GM18502 (cell line): ENCODE data around the gene P2RX7.

Source experiments
- ATAC-seq: cut with Tn5 transposase; IDR thresholded peaks from one replicate; pipeline ENCODE4 v1.9.1; 2021; ENCODE audit warnings: mild to moderate bottlenecking; ENCODE audit not compliant: unreplicated experiment, poor library complexity

P2RX7 gene

DNA sequence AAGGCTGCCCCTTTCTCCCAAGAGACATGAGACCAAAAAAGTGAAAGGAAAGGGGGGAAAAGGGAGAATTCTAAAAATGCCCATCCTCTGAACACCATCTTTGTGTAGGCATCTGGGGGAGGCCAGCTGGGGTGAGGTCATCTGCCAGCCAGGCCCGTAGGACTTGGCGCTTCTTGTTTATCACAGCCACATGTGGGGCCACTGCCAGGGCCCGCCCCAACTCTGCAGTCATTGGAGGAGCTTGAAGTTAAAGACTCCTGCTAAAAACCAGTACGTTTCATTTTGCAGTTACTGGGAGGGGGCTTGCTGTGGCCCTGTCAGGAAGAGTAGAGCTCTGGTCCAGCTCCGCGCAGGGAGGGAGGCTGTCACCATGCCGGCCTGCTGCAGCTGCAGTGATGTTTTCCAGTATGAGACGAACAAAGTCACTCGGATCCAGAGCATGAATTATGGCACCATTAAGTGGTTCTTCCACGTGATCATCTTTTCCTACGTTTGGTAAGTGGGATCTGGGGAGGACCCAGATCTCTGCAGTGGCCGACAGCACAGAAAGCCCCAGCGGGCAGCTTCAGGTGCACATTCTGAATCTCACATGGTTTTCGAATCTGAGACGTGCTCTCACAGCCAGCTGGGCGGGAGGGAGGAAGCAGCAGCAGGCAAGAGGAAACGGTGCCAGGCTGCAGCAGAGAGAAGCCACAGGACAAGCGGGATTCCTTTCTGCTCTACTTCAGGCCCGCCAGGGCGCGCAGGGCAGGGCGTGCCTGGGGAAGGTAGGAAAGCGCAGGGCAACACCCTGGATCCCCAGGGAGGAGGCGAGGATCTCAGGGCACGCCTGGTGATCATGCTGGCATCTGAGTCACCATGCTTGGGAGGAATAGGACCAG is at the start of gene P2RX7:
Gene P2RX7 (plus strand): TSS at position 276 of the 881 bp plus-strand sequence. CDS start 95 bp downstream, at position 371.
- peak; percentile 28 for ATAC-seq

DNA sequence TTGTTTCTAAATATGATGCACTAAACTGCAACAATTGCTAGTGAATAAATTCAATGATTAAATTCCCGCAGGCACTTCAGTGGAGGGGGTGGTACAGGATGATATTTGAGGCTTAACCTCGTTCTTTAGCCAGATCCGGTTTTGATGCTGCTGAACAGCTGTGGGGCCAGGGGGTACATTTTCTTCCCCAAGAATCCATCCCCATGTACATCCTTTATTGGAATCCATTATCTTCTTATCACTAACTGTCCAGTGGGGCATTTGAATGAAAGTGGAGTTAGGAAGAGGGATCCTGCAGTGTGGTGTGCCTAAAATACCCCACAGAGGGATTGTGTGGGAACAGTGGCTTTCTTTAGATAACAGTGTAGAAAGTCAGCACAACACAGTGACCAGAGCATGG is 48.4 kb upstream of the P2RX7 start:
- no peak for ATAC-seq

DNA sequence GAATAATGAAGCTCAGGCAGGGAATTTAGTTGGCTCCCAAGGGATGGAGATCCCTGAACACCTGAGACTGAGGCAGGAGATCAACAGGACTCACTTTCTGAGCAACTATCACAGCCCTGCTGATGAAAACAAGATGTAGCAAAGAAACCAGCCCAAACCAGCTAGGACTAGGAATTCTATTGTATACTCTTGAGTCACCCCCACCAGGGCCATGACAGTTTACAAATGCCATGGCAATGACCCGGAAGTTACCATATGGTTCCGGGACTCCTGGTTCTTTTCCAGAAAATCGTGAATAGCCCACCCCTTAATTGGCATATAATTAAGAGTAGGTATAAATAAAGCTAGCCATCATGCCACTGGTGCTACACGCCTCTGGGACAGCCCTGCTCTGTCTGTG is 47.6 kb upstream of the P2RX7 start:
- no peak for ATAC-seq

DNA sequence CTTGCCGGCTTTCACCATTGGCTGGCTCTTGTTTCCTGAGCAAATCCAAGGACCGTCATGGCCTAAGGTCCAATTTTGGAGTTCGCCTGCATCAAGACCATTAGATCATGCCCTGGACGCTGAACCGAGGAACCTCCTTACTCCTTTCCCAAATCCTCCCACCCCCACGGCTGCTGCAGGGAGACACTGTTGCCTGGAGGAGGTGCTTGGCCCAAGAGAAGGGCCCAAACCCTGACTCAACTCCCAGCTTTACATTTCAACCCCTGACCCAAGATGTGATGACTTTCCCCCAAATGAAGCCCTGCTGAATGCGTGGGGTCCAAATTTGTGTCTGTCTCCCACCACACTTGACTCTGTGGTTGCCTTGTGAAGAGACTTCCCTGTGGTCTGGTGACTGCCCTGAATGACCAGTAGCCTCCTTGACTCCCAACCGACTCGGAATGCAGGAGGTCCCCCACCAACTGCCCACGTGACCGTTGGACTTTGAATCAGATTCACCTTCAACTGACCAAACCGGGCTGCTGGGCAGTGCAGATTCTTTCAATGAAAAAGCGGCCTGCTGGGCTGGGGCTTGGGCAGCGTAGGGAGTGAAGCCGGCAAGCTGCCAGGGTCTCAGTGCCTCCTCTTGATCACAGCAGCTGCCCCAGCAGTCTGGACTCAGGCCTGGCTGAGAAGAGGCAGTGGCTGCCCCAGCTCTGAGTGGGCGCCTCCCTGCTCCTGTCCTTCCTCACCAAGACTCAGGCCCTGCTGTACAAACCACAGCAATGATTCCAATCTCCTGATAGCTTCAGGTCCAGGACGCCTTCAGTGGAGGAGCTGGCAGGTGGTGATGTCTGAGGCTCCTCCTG is 46.9 kb upstream of the P2RX7 start:
- ATAC-seq, result no peak

DNA sequence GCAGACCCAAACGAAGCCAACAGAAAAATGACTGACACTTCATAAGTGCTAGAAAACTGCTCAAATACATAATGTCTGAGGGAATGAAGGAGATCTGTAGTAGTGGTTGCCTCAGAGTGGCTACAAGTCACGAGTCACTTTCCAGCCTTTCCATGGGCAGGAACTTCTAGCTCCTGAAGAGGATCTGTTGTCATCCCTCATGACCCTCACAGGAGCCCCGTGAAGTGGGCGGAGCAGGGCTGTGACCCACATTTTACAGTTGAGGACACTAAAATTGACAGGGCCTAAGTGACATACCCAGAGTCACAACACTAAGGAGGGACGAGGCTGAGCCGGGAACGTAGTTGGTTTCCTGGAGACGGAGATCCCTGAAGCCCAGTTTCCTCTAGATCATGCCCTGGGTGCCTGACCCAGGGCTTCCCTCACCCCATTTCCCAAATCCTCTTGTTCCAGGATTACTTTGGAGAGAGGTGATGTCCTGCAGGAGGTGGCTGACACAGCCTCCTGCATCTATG is 45.8 kb upstream of the P2RX7 start:
- ATAC-seq, result no peak

DNA sequence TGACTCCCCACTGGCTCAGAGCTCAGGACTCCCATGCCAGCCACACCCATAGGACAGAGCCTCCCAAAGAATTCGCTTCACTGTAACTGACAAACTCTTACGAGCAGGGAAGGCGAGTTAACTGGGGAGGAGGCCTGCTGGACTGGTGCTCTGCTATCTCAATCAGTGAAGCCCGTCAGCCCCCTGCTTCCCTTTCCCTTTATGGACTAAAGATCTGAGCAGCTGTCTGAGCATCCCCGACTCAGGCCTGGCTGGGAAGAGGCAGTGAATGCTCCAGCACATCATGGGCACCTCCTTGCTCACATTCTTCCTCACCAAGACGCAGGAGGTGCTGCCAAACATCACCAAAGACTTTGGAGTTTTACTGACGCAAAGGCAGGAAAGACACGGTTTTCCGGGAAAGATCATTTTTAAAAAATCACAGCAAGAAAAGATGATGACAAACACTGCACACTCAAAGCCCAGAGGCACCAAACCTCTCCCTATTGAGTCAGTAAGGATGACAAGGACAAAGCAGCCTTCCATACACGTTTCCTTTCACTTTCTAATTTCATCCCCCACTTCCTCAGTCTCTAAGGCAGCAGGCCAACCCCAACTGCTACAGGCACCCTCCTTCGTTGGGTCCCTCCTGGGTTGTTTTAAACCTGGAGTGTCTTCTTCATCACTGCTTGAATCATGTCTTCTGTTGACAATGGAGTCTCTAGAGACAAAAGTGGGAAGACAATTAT is 45.0 kb upstream of the P2RX7 start:
- ATAC-seq, result no peak

DNA sequence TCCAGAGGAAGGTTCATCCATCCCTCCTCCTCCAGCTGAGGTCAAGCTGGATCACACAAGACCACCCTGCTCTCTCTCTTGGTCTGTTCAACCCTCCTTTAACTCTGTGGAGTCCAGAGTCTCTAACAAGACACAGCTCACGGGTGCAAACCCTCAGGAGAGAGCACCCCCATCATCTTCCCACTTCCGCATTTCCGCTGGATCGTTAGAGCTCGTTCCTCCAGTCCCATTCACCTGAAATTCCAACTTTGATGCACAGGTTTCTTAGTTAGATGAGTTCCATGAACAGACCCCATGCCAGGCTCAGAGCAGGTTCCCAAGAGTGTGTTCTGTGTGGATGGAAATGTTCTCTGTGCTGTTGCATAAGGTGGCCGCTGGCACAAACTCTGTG is 44.5 kb upstream of the P2RX7 start:
- ATAC-seq, result no peak

DNA sequence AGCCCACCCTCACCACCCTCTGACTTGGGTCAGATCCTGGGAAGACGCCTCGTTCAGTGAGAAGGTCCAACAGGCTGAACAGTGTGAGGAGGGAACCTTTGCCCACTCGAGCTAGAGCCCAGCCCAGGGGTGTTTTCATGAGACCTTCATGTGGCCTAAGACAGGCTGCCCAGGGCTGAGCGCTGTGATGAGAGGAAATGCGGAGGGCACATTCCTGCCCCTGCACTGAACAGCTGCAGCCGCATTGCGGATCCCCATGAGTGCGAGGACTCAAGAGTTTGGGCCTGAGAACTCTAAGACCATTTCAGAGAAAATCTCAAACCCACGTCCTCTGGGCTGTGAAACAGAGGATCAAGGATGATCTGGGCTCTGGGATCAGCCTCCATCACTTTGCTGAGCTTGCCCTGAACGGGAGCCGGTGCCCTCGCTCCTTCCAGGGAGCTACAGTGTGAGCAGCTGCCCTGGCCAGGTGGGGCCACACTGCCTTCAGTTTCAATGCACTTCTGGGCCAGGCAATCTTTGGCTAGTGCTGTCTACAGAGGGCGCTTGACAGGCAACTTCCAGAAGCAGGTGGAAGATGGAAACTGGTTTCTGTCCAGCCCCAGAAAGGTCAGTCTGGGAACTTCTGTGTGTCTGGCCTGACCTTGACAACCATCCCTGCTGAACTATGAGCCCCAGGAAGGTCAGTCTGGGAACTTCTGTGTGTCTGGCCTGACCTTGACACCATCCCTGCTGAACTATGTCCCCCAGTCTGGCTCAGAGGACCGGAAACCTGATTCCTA is 43.5 kb upstream of the P2RX7 start:
- no peak for ATAC-seq

DNA sequence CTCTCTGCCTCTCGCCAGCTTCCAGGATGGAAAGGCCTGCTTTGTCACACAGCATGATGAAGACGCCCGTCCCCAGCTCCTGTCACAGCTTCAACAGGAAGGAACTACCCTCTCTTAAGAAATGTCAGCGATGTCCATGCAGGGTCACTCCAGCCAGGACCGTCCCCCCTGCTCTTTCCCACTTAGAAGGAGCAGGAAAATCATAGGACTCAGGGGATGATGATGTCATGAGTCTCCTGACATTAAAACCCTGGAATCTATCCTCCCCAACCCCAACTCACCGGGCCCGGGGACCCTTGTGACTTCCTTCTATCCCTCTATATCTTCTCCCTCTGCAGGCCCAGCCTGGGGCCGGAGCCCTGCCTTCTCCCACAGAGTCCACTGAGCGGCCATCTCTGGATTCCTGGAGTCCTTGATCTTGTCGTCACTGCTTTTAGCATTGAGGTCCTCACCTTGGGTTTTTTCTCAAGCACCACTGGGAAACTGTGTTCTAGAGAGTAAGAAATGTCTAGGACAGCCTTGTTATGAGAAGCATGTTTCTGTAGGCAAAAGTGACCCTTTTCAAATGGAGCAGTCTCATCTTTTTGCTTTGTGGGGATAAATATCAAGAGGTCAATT is 42.8 kb upstream of the P2RX7 start:
- ATAC-seq, result no peak

DNA sequence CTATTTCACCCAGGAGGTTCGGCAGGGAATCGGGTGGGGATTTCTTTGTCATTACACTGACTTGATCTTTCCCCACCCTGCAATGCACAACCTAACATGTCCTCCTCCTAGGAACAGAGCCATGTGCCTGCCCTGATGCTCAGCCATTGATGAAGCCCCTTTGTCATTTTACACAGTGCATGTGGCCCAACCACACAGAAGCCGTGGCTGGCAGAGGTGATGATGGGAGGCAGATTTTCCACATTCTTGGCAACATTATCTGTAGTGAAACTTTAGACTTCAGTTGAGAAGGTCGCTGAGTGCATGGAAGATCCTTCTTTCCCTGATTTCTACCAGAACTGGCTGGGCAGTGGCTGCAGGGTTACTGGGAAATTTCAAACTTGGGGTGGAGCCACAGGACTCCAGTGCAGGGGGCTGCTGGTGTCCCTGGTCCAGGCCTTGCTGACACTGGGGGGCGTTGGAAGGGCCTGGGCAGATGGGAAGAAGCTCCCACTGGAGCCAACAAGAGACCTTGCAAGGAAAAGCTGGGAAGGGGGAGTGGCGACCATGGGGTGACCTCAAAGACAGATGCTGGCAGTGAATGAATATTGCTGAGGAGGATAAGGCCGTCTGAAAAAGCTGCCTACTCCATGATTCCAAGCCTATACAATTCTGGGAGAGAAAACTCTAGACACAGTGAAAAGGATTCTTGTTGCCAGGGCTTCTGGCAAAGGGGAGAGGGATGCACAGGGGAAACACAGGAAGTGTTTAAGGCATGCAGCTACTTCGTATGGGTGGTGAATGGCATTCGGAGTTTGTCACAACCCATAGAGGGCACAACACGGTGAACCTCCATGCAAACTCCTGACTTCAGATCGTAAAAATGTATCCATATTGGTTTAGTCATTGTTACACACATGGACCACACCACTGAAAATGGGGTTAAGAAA is 41.8 kb upstream of the P2RX7 start:
- no peak for ATAC-seq

DNA sequence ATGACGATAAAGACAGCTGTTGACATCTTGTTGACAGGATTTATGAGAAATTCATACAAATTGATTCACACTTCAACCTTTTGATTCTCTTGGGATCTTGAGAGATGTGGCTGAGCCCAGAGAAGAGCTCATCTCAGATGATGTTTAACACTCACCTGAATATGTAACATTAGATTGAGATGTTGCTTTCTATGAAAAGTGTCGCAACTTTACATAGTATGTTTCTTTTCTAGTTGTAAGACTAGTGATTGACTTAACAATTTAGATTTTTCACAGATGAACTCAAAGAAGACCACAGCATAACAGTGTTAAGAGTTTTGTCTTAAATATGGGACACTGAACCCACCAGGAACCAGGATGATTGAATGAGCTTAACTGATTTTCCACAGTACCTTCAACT is 40.6 kb upstream of the P2RX7 start:
- ATAC-seq, result no peak

DNA sequence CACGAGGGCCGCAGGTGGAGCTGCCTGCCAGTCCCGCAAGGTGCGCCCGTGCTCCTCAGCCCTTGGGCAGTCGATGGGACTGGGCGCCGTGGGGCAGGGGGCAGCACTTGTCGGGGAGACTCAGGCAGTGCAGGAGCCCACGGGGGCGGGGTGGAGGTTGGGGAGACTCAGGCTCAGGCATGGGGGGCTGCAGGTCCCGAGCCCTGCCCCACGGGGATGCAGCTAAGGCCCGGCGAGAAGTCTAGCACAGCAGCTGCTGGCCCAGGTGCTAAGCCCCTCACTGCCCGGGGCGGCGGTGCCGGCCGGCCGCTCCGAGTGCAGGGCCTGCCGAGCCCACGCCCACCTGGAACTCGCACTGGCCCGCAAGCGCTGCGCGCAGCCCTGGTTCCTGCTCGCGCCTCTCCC is 39.2 kb upstream of the P2RX7 start:
- ATAC-seq, result no peak

DNA sequence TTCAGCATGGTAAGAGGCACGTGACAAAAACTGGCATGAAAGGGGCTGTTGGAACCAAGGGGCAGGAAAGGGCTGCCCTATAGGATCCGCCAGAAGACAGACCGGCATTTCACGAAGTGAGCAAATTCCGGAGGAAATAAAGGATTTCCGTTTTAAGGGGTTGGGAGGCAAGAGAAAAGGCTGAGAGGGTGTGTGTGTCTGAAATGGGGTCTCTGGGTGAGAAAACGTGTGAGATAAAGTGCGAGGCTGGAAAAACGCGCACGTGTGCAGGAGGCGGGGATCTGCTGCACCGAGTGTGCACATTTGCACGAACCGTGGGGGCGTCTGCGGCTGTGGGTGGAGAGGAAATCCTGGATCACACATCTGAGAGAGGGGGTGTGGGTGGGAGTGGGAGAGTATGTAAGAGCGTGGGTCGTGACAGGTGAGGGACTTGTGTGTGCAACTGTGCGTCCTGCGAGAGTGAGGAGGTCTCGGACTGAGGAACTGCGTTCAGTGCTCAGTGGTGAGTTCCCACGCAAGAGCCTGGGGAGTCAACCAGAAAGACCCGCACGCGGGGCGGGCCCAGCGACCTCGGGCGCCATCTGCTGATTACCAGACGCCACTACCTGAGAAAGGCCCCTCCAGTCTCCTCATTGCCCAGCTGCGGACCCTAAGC is 37.0 kb upstream of the P2RX7 start:
- ATAC-seq, result no peak

DNA sequence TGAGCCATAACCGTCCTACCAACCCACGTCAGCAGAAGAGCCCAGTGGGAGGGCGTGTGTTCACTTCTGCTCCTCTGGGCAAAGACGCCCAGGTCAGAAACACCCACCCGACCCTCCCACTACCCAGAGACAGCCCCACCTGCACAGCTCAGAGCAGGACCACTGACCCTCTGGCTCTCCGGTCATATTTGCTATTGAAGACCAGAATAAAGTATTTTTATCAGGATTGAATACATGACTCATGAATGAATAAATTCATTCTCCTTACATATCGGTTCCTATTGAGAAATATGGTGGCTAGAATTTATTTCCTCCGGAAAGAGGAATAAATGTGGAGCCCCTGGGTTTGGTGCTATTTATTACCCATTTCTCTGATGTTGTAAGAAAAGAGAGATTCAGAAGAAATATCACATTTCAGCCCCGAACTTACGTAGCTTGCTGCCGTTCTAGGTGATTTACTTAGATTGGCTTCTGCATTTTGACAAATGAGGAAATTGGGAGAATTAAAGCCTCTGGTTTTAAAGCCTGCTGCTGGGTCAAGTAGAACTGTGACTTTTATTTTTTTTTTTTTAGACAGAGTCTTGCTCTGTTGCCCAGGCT is 36.4 kb upstream of the P2RX7 start:
- ATAC-seq, result no peak

DNA sequence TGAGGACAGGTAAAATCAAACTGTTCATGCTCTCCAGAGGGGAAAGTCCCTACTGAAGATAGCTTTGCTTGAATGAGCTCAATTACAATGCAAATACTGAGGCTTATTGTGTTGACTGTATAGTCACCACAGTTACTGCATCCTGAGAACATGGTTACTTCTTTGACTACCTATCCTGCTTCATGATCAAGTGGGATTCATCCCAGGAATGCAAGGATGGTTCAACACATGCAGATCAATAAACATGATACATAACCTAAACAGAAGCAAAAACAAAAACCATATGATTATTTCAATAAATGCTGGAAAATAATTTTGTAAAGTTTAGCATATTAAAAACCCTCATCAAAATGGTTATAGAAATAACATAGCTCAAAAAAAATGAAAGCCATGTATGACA is 32.9 kb upstream of the P2RX7 start:
- ATAC-seq, result no peak

DNA sequence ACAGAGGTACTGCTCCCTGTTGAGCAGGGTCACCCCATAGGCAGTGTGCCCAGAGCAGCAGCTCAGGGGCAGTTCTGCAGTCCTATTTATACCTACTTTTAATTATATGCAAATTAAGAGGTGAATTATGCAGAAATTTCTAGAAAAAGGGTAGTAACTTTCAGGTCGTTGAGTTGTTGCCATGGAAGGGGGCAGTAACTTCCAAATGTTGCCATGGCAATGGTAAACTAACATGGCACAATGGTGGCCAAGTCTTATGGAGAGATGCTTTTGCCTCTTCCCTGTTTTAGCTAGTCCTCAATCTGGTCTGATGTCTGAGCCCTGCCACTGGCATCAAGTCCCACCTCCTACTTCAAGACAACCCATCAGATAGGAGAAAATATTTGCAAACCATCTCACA is 30.4 kb upstream of the P2RX7 start:
- ATAC-seq, result no peak

DNA sequence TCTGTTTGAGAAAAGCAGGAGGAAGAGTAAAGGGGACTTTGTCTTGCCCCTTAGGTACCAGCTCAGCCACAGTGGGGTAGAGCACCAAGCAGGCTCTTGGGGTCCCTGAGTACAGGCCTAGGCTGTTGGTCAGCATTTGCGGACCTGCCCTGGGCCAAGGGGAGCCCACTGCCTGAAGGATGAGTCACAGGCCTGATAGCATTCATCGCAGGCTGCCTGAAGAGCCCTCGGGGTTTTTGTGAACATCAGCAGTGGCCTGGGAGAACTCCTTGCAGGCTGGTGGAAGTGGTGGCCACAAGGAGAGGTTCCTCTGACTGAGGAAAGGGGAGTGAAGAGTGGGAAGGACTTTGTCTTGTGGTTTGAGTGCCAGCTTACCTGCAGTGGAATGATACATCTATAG is 25.0 kb upstream of the P2RX7 start:
- no peak for ATAC-seq
